NCI-H2196 (cell line): ENCODE data around the gene UCK1.

Experiments
- DNase-seq: peaks from one replicate; lab custom pipeline; 2025; ENCODE audit not compliant: unreplicated experiment; lab: John Stamatoyannopoulos, UW

The UCK1 gene

GRCh38 chr9:131499254-131499767 lies 31.8 kb downstream of the UCK1 start:
- DNase-seq = no peak

GRCh38 chr9:131496844-131497405 lies 34.1 kb downstream of the UCK1 start:
- no peak for DNase-seq

- no peak for DNase-seq
Observed at GRCh38 chr9:131495785-131496184, 35.3 kb downstream of the UCK1 start.

GRCh38 chr9:131494296-131494870 lies 36.7 kb downstream of the UCK1 start:
- no peak for DNase-seq

- DNase-seq = no peak
Observed at GRCh38 chr9:131492070-131492469, 39.0 kb downstream of the UCK1 start.

GRCh38 chr9:131491001-131491710 lies 39.9 kb downstream of the UCK1 start:
- DNase-seq = no peak

GRCh38 chr9:131490514-131490913 lies 40.5 kb downstream of the UCK1 start:
- DNase-seq = no peak

GRCh38 chr9:131487621-131488031 lies 43.4 kb downstream of the UCK1 start:
- DNase-seq = no peak

- DNase-seq = no peak
Observed at GRCh38 chr9:131487001-131487400, 44.1 kb downstream of the UCK1 start.

GRCh38 chr9:131485728-131486422 lies 45.2 kb downstream of the UCK1 start:
- DNase-seq = peak; percentile 39

- DNase-seq = no peak
Observed at GRCh38 chr9:131485206-131485605, 45.9 kb downstream of the UCK1 start.

GRCh38 chr9:131484560-131485185 lies 46.4 kb downstream of the UCK1 start:
- DNase-seq = no peak

GRCh38 chr9:131484051-131484445 lies 47.0 kb downstream of the UCK1 start:
- DNase-seq = no peak

GRCh38 chr9:131483319-131484050 lies 47.6 kb downstream of the UCK1 start:
- no peak for DNase-seq

GRCh38 chr9:131482343-131483006 lies 48.6 kb downstream of the UCK1 start:
- no peak for DNase-seq

- no peak for DNase-seq
Observed at GRCh38 chr9:131481441-131482342, 49.4 kb downstream of the UCK1 start.

GRCh38 chr9:131480258-131480657 lies 50.8 kb downstream of the UCK1 start:
- no peak for DNase-seq

GRCh38 chr9:131478911-131479310 lies 52.2 kb downstream of the UCK1 start:
- no peak for DNase-seq

GRCh38 chr9:131478421-131478868 lies 52.6 kb downstream of the UCK1 start:
- peak; percentile 43 for DNase-seq
